Left lobe of liver (tissue), 2 donors: ENCODE results near the gene ABCC11. TPM values are rescaled to one million over a fixed set of nuclear protein-coding genes. Genes with fewer than 3 reads are reported as not detected.
A peak's percentile ranks its signal among the peaks of the same experiment; 100 is the strongest.

ENCODE experiments used
- ATAC-seq: fragments of 200-7000 bp; cut with Tn5 transposase; one replicate; pipeline ENCODE4 v1.9.1; 2020; ENCODE audit warnings: mild to moderate bottlenecking, moderate library complexity
- DNase-seq: peaks from one replicate; pipeline ENCODE4 v3.0.0-alpha.2; 2020; ENCODE audit warnings: low spot score
- total RNA-seq: library from RNA; stranded (reverse); gene quantifications from one replicate; pipeline ENCODE4 v1.2.1, GENCODE V29; 2021
- donor health status: DM: no; HTN: no; CAD: no; lungs with moderate emphysema.
- donor health status: DM: no; HTN: yes; CAD: no.

ABCC11 gene
- total RNA-seq, 1 donor from 2014 or later = 5.8 TPM

DNA sequence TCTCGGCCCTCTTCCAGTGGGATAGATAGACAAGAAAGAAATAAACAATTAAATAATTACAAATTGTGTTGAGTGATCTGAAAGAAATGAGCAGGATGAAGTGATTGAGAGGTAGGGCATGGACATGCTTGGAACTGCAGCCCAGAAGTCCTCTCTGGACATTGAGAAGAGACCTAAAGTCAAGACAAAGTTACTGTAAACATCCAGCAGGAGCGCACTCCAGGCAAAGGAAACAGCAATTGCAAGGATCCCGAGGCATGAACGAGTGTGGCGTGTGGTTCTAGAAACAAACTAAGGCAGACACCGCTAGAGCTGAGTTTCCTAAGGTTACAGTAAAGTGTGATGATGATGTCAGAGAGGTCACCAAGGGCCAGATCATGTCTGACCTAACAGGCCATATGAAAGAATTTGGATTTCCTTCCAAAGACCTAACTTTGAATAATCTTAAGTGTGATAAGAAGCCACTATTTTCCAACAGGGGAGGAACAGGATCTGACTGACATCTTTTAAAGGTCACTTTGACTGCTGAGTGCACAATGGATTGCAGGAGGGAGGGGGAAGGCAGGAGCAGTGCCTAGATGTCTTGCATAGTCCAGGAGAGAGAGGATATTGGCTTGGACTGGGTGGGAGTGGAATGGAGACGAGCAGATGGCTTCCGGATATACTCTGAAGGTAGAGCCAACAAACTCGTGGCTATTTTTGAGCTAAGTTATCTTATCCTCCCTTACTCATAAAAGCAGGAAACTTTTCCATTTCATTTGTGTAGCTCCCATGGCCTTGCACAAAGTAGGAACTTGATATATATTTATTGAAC is 110.6 kb downstream of the ABCC11 start:
- ATAC-seq (peak; percentile 37), DNase-seq (no peak)

DNA sequence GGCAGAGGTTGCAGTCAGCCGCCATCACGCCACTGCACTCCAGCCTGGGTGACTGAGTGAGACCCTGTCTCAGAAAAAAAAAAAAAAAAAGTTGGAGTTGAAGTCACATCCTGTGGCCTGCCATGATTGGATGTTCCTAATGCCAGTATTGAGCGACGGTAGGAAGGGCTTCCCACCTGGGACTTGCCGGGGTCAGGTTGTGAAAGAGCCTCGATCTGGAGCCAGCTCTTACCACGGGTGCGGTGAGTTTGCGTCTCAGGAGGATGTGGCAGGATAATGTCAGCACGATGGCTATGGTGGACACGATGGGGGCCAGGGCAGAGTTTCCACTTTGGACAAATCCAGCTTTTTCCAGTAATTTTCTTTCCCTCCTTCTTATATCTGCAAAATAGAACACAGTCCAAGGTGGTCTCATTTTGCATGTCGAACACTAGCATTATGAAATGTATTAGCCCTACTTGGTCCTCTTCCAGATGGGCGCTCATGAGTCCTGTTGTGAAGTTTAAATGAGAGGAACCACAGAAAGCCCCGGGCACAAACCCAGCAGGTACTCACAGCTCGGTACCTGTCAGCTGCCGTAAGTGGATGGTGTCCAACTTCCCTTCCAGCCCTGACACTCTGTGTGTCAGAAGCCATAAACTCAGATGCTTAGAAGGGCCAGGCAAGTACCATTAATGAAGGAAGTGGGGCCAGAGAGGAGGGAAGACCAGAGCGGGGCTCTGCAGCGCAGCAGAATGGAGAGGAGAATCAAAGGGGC is 113.7 kb downstream of the ABCC11 start:
- DNase-seq = no peak
- no peak for ATAC-seq

DNA sequence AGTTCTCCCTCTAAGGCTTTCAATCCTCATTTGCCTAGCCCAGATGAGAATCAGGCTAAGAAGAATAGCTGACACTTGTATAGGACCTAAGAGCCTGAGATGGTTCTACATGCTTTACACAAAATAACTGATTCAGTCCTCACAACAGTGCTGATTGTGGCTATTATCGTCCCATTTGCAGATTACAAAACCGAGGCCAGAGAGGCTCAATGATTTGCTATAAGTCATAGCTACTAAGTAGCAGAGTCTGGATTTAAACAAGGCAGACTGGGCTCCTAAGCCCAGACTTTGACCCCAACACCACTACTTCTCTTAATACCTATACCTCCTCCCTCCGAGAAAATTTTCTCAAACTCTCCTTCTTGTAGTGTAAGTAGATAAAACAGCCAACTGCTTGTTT is 114.6 kb downstream of the ABCC11 start:
- no peak for ATAC-seq
- DNase-seq = no peak

- ATAC-seq (no peak), DNase-seq (no peak)
Measured at GRCh38 chr16:48131201-48131935, 116.0 kb downstream of the ABCC11 start.

DNA sequence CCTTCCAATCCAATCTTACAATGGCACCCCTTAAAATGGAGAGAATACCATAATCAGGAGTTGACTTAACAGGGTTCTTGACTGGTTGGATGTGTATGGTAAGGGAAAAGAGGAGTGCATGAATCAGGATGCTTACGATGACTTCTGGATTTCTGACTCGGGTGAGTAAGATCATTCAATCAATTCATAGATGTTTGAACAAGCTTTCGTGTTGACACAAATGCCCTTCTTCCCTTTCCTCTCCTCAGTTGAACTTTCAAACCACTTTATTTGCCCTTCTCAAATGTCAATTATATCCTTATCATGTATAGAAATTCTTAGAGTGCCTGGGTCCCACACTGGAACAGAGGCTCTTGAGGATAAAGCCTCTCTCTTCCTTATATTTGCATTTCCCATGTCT is 117.4 kb downstream of the ABCC11 start:
- ATAC-seq = no peak
- DNase-seq = no peak

GRCh38 chr16:48128769-48129168 is 118.6 kb downstream of the ABCC11 start:
- DNase-seq (no peak), ATAC-seq (no peak)

DNA sequence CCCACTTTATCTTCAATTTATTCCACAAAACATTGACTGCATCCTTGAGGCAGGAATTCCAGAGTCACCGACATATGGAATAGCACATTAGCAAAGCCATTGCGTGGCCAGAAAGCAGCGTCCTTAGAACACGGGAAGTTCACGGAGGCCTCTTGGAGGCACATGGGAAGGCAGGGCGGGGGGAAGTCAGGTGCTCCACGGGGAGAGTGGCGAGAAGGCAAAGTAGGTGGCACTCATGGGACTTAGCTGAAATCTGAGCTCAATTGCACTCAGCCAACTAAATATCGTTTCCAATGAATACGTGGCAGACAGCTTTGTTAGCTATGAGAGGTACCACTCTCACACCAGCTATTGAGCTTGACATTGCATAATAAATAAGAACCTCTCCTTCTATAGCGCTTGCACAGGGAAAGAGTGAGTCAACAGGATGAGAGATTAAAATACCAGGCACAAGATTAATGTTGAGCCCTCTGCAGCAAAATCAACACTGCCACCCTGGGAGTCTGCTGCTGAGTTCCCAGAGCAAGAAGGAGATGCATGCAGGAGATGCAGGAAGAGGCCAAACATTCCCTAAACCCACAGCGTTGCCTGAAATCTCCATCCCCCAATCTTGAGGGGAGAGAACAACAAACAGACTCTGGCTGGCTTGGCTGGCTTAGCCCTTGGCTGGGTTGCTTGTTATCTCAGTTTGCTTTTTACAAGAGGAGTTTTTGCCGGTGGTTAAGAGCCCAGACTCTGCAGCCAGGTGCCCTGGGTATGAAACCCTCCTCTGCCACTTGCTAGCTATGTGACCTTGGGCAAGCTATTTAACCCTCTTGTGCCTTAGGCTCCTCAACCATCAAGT is 120.3 kb downstream of the ABCC11 start:
- ATAC-seq (no peak), DNase-seq (no peak)

GRCh38 chr16:48125888-48126287 is 121.5 kb downstream of the ABCC11 start:
- DNase-seq (no peak), ATAC-seq (no peak)

DNA sequence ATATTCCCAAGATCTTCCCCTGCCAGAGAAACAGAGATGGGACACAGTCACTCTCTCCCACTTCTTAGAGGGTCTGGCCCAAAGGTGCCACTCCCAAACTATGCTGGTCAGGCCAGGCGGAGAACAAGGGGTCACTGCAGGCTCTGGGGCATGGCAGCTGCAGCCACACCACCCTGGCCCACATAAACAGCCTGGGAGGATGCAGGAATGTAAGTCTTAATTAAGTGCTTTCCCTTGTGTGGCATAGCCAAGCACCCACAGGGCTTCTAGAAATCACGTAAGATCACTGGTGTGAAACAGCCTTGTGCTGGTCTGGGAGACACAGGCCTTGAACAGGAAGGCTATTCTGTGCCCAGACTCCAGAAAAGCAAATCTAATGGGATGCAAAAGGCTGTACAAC is 123.1 kb downstream of the ABCC11 start:
- ATAC-seq (no peak), DNase-seq (no peak)

- no peak for ATAC-seq
- DNase-seq = no peak
Measured at GRCh38 chr16:48123104-48123788, 124.1 kb downstream of the ABCC11 start.

GRCh38 chr16:48121276-48121675 is 126.1 kb downstream of the ABCC11 start:
- ATAC-seq (no peak), DNase-seq (no peak)

DNA sequence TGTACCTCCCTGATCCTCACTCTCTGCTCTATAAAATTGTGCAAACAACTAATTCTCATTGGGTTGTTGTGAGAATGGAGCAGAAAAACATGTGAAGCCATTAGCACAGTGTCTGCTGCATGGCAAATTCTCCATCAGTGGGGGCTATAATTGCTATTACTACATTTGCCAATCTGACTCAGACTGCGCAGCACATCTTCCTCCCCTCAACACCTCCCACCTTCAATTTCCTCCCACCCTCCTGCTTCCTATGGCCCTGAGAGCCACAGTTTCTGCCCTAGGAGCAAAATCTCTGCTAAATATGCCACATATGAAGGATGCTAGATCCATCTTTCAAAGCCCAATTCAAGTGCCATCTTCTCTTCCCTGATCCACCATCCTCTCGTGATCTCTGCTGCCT is 128.5 kb downstream of the ABCC11 start:
- no peak for ATAC-seq
- DNase-seq = no peak

- DNase-seq (no peak), ATAC-seq (peak; percentile 22)
Measured at GRCh38 chr16:48117217-48118105, 129.9 kb downstream of the ABCC11 start.

Other genes with a start within 250 kb of the ABCC11 start
- gene ABCC12, start 91.5 kb downstream of the ABCC11 start, total RNA-seq = 0.08 TPM
- 162 TPM for gene LONP2, start 3.2 kb downstream of the ABCC11 start, total RNA-seq
- 6.9 TPM for gene SIAH1, start 137.9 kb upstream of the ABCC11 start, total RNA-seq